CD8-positive, alpha-beta memory T cell (primary cell): Measurements from ENCODE around the gene NEK5. TPM values are rescaled to one million over a fixed set of nuclear protein-coding genes. Genes with fewer than 3 reads are reported as not detected.

Experiments used
- CTCF ChIA-PET: fragments of 350-600 bp; sonication (Branson Sonifier 250); formaldehyde crosslinking; loops from one replicate; lab custom pipeline; 2021; ENCODE audit warnings: antibody characterized with exemption; lab: Charles Lee
- POLR2A ChIA-PET: fragments of 350-600 bp; sonication (Branson Sonifier 250); formaldehyde crosslinking; loops from one replicate; lab custom pipeline; 2021; ENCODE audit warnings: antibody characterized with exemption; lab: Charles Lee
- DNase-seq, 5 donors: peaks; one replicate each; pipeline versions ENCODE4 v3.0.0 to v3.0.0-alpha.2; 2020 to 2022; ENCODE audit warnings: mixed read lengths in 1 of 5
- H3K27ac ChIP-seq: one replicate; pipeline ENCODE4 v1.7.0; 2013; ENCODE audit warnings: low read depth, mild to moderate bottlenecking, low read length, moderate library complexity
- H3K27me3 ChIP-seq: 2 replicates; pipeline ENCODE4 v1.7.0; 2013; ENCODE audit warnings: low read length, mild to moderate bottlenecking; ENCODE audit not compliant: insufficient read depth, poor library complexity, severe bottlenecking
- H3K36me3 ChIP-seq: 2 replicates; pipeline ENCODE4 v1.7.0; 2013; ENCODE audit warnings: mild to moderate bottlenecking, low read length, moderate library complexity; ENCODE audit not compliant: insufficient read depth
- H3K4me1 ChIP-seq: 2 replicates; pipeline ENCODE4 v1.7.0; 2013; ENCODE audit warnings: mild to moderate bottlenecking, low read length, moderate library complexity; ENCODE audit not compliant: insufficient read depth
- H3K4me3 ChIP-seq: 2 replicates; pipeline ENCODE4 v1.7.0; 2013; ENCODE audit warnings: mild to moderate bottlenecking, low read length
- H3K9me3 ChIP-seq: 2 replicates; pipeline ENCODE4 v1.7.0; 2013; ENCODE audit warnings: mild to moderate bottlenecking, low read length
- H3K27ac Mint-ChIP-seq, 8 donors: one replicate each; pipeline ENCODE4 v1.8.0; 2020 to 2021; ENCODE audit warnings: mixed read lengths in 8 of 8, mild to moderate bottlenecking in 6 of 8, inconsistent platforms in 3 of 8, moderate library complexity in 3 of 8
- H3K27me3 Mint-ChIP-seq, 2 donors: one replicate each; pipeline ENCODE4 v1.8.0; 2020 to 2021; ENCODE audit warnings: mixed read lengths in 2 of 2, mild to moderate bottlenecking in 1 of 2, moderate library complexity in 1 of 2
- H3K36me3 Mint-ChIP-seq, 3 donors: one replicate each; pipeline ENCODE4 v1.8.0; 2020 to 2021; ENCODE audit warnings: mixed read lengths in 3 of 3, inconsistent platforms in 1 of 3, mild to moderate bottlenecking in 1 of 3
- H3K4me1 Mint-ChIP-seq, 3 donors: one replicate each; pipeline ENCODE4 v1.8.0; 2020 to 2021; ENCODE audit warnings: mixed read lengths in 3 of 3, inconsistent platforms in 1 of 3, mild to moderate bottlenecking in 1 of 3
- H3K4me3 Mint-ChIP-seq, 7 donors: one replicate each; pipeline ENCODE4 v1.8.0; 2020 to 2021; ENCODE audit warnings: mixed read lengths in 7 of 7, mild to moderate bottlenecking in 6 of 7, moderate library complexity in 4 of 7, inconsistent platforms in 2 of 7
- H3K9me3 Mint-ChIP-seq, 5 donors: one replicate each; pipeline ENCODE4 v1.8.0; 2020 to 2022; ENCODE audit warnings: mixed read lengths in 5 of 5, mild to moderate bottlenecking in 3 of 5, moderate library complexity in 2 of 5, inconsistent platforms in 1 of 5
- polyA plus RNA-seq: library from polyadenylated mRNA; unstranded; fragments of 300-500 nt; fragmentation: Illumina TruSeq; gene quantifications from one replicate; pipeline ENCODE4 v1.2.3, GENCODE V29; 2021
- total RNA-seq, 2 experiments: library from RNA; stranded (reverse); gene quantifications; one replicate each; pipeline ENCODE4 v1.2.3, GENCODE V29; 2021

Gene NEK5
- total and polyA plus RNA-seq, 3 experiments from 2014 or later, result 0.17 TPM; not detected in 2

GRCh38 chr13:52006523-52007245 lies 122.2 kb downstream of the NEK5 start:
- H3K27me3 ChIP-seq, result peaks cover 4% of the 10 kb centered on the region
- Mint-ChIP-seq H3K4me3 (no peak overlapping the region), H3K9me3 (no peaks in the 10 kb centered on the region), H3K4me1 (peaks cover 7 to 13% (median 9%) of the 10 kb centered on the region in 3 donors), H3K36me3 (no peaks in the 10 kb centered on the region), H3K27ac (no peak overlapping the region), H3K27me3 (peaks cover 10 to 34% of the 10 kb centered on the region in 2 donors)
- ChIA-PET CTCF (interaction anchor here (1.1 kb wide), 1 partner anchor 444 kb away, joined by 3 read pairs; the partner anchor contains the start of gene VPS36), POLR2A (no interaction called here)
- no peaks in the 10 kb centered on the region for H3K36me3 ChIP-seq
- H3K27ac ChIP-seq, result no peak overlapping the region
- H3K4me1 ChIP-seq, result peaks cover 8% of the 10 kb centered on the region
- H3K4me3 ChIP-seq, result no peak overlapping the region
- no peaks in the 10 kb centered on the region for H3K9me3 ChIP-seq
- DNase-seq, result no peak

- CTCF ChIA-PET, result interaction anchor here (1.1 kb wide), 1 partner anchor 445 kb away, joined by 3 read pairs; the partner anchor contains the start of gene VPS36
- H3K4me3 ChIP-seq, result no peak overlapping the region
- DNase-seq, result no peak
- Mint-ChIP-seq H3K27ac (no peak overlapping the region), H3K4me3 (no peak overlapping the region), H3K27me3 (peaks cover 10 to 36% of the 10 kb centered on the region in 2 donors), H3K4me1 (peaks cover 4 to 10% (median 5%) of the 10 kb centered on the region in 3 donors), H3K9me3 (no peaks in the 10 kb centered on the region), H3K36me3 (no peaks in the 10 kb centered on the region)
- no peaks in the 10 kb centered on the region for H3K36me3 ChIP-seq
- no peaks in the 10 kb centered on the region for H3K9me3 ChIP-seq
- POLR2A ChIA-PET, result no interaction called here
- no peak overlapping the region for H3K27ac ChIP-seq
- H3K27me3 ChIP-seq, result peaks cover 4% of the 10 kb centered on the region
- peaks cover 6% of the 10 kb centered on the region for H3K4me1 ChIP-seq
Measured at GRCh38 chr13:52005841-52006522, 122.9 kb downstream of the NEK5 start.

GRCh38 chr13:52004511-52005170 lies 124.2 kb downstream of the NEK5 start:
- Histone ChIP-seq H3K4me1 (no peaks in the 10 kb centered on the region), H3K27me3 (no peaks in the 10 kb centered on the region), H3K27ac (no peak overlapping the region), H3K9me3 (no peaks in the 10 kb centered on the region), H3K4me3 (no peak overlapping the region), H3K36me3 (no peaks in the 10 kb centered on the region)
- DNase-seq, result no peak
- peaks cover under 1 to 28% of the 10 kb centered on the region in 2 donors for H3K27me3 Mint-ChIP-seq
- POLR2A ChIA-PET, result no interaction called here
- H3K36me3 Mint-ChIP-seq, result no peaks in the 10 kb centered on the region
- CTCF ChIA-PET, result interaction anchor here (1.6 kb wide), 1 partner anchor 197 kb away, joined by 7 read pairs; no protein-coding TSS in a partner anchor
- H3K4me1 Mint-ChIP-seq, result no peaks in the 10 kb centered on the region
- H3K9me3 Mint-ChIP-seq, result no peaks in the 10 kb centered on the region
- no peak overlapping the region for H3K4me3 Mint-ChIP-seq
- H3K27ac Mint-ChIP-seq, result no peak overlapping the region

GRCh38 chr13:52003541-52003940 lies 125.3 kb downstream of the NEK5 start:
- no peak overlapping the region for H3K4me3 Mint-ChIP-seq
- no peaks in the 10 kb centered on the region for H3K4me1 Mint-ChIP-seq

GRCh38 chr13:52002361-52002760 lies 126.5 kb downstream of the NEK5 start:
- ChIA-PET CTCF (interaction anchor here (0.8 to 2.4 kb wide), 6 partner anchors 11 to 202 kb away, joined by 3 to 7 read pairs (median 5); partner anchors contain the start of gene NEK5), POLR2A (no interaction called here)
- Mint-ChIP-seq H3K36me3 (no peaks in the 10 kb centered on the region), H3K27ac (no peak overlapping the region), H3K4me3 (no peak overlapping the region), H3K4me1 (no peaks in the 10 kb centered on the region), H3K9me3 (no peaks in the 10 kb centered on the region), H3K27me3 (peaks cover 6 to 26% of the 10 kb centered on the region in 2 donors)
- Histone ChIP-seq H3K4me1 (no peaks in the 10 kb centered on the region), H3K9me3 (no peaks in the 10 kb centered on the region), H3K27me3 (no peaks in the 10 kb centered on the region), H3K4me3 (no peak overlapping the region), H3K36me3 (no peaks in the 10 kb centered on the region), H3K27ac (no peak overlapping the region)
- DNase-seq, result no peak

More at GRCh38 chr13:52003541-52003940, 125.3 kb downstream of the NEK5 start:
- no peaks in the 10 kb centered on the region for H3K36me3 Mint-ChIP-seq
- Histone ChIP-seq H3K4me1 (no peaks in the 10 kb centered on the region), H3K27me3 (no peaks in the 10 kb centered on the region), H3K36me3 (no peaks in the 10 kb centered on the region), H3K27ac (no peak overlapping the region), H3K9me3 (no peaks in the 10 kb centered on the region), H3K4me3 (no peak overlapping the region)
- CTCF ChIA-PET, result interaction anchor here (1.4 to 1.6 kb wide), 3 partner anchors 9 to 198 kb away, joined by 4 to 7 read pairs (median 4); partner anchors contain the start of genes ALG11, ATP7B and NEK5
- no peak overlapping the region for H3K27ac Mint-ChIP-seq
- no peak for DNase-seq
- H3K27me3 Mint-ChIP-seq, result peaks cover 2 to 32% of the 10 kb centered on the region in 2 donors
- POLR2A ChIA-PET, result no interaction called here
- H3K9me3 Mint-ChIP-seq, result no peaks in the 10 kb centered on the region

- H3K27ac Mint-ChIP-seq, result no peak overlapping the region
- no peaks in the 10 kb centered on the region for H3K27me3 ChIP-seq
- H3K36me3 ChIP-seq, result no peaks in the 10 kb centered on the region
- no peak overlapping the region for H3K4me3 Mint-ChIP-seq
- no peaks in the 10 kb centered on the region for H3K9me3 ChIP-seq
- no peaks in the 10 kb centered on the region for H3K4me1 ChIP-seq
- DNase-seq, result peak in 2 of 5 donors; percentile 33
- no peak overlapping the region for H3K4me3 ChIP-seq
- no peaks in the 10 kb centered on the region for H3K9me3 Mint-ChIP-seq
- ChIA-PET CTCF (interaction anchor here (1.1 to 2.4 kb wide), 7 partner anchors 10 to 200 kb away, joined by 3 to 7 read pairs (median 4); partner anchors contain the start of genes ALG11, ATP7B and UTP14C), POLR2A (no interaction called here)
- no peaks in the 10 kb centered on the region for H3K4me1 Mint-ChIP-seq
- peaks cover 6 to 30% of the 10 kb centered on the region in 2 donors for H3K27me3 Mint-ChIP-seq
- no peaks in the 10 kb centered on the region for H3K36me3 Mint-ChIP-seq
- no peak overlapping the region for H3K27ac ChIP-seq
Measured at GRCh38 chr13:52001120-52001731, 127.6 kb downstream of the NEK5 start.

GRCh38 chr13:51999921-52000320 lies 129.0 kb downstream of the NEK5 start:
- Histone ChIP-seq H3K9me3 (no peaks in the 10 kb centered on the region), H3K4me1 (no peaks in the 10 kb centered on the region), H3K27ac (no peak overlapping the region), H3K36me3 (no peaks in the 10 kb centered on the region), H3K4me3 (no peak overlapping the region), H3K27me3 (no peaks in the 10 kb centered on the region)
- CTCF ChIA-PET, result interaction anchor here (1.7 to 2.3 kb wide), 2 partner anchors 12 to 128 kb away, joined by 4 to 10 read pairs; partner anchors contain the start of genes ALG11, ATP7B and NEK5
- H3K4me3 Mint-ChIP-seq, result no peak overlapping the region
- no peak for DNase-seq
- H3K4me1 Mint-ChIP-seq, result no peaks in the 10 kb centered on the region
- H3K9me3 Mint-ChIP-seq, result no peaks in the 10 kb centered on the region
- H3K27ac Mint-ChIP-seq, result no peak overlapping the region
- H3K27me3 Mint-ChIP-seq, result peaks cover 6 to 30% of the 10 kb centered on the region in 2 donors
- H3K36me3 Mint-ChIP-seq, result no peaks in the 10 kb centered on the region
- POLR2A ChIA-PET, result no interaction called here
